AG10803 (cell line): ENCODE data around the gene CELA2B.
"Not testable (repeated sequence)": the region's sequence is repeated elsewhere in the genome, so short reads cannot be mapped to it uniquely, and the experiment has no call there.

Experiments
- DNase-seq: peaks from one replicate; pipeline ENCODE4 v3.0.0; 2010; ENCODE audit warnings: low read depth
- H3K4me3 ChIP-seq: 2 replicates; pipeline ENCODE4 v1.5.1; 2011; ENCODE audit warnings: mild to moderate bottlenecking, low read length, control low read depth
- CTCF ChIP-seq: conservative IDR thresholded peaks from 2 replicates; pipeline ENCODE4 v1.5.1; 2011; ENCODE audit warnings: mild to moderate bottlenecking, low read length, control low read depth, inconsistent platforms

The CELA2B gene

GRCh38 chr1:15513192-15513591, 37.3 kb downstream of the CELA2B start:
- no peak overlapping the region for H3K4me3 ChIP-seq
- no peak for DNase-seq
- no peak for TF ChIP-seq CTCF

GRCh38 chr1:15513919-15514318, 38.0 kb downstream of the CELA2B start:
- no peak for TF ChIP-seq CTCF
- no peak for DNase-seq
- no peak overlapping the region for H3K4me3 ChIP-seq

- not testable (repeated sequence) for H3K4me3 ChIP-seq, DNase-seq
Observed at GRCh38 chr1:15514557-15514956, 38.7 kb downstream of the CELA2B start.

GRCh38 chr1:15515022-15515663, 39.2 kb downstream of the CELA2B start:
- TF ChIP-seq CTCF, result no peak
- no peak for DNase-seq
- no peak overlapping the region for H3K4me3 ChIP-seq

- no peak overlapping the region for H3K4me3 ChIP-seq
- TF ChIP-seq CTCF, result no peak
- DNase-seq, result no peak
Observed at GRCh38 chr1:15519625-15520024, 43.7 kb downstream of the CELA2B start.

GRCh38 chr1:15521206-15521906, 45.5 kb downstream of the CELA2B start:
- not testable (repeated sequence) for DNase-seq

GRCh38 chr1:15522551-15522950, 46.6 kb downstream of the CELA2B start:
- no peak for TF ChIP-seq CTCF
- no peak for DNase-seq
- H3K4me3 ChIP-seq, result no peak overlapping the region

More at GRCh38 chr1:15521206-15521906, 45.5 kb downstream of the CELA2B start:
- H3K4me3 ChIP-seq, result not testable (repeated sequence)
